HG02884 (cell line): Measurements from ENCODE around the gene NTM.
"Not testable (repeated sequence)": the region's sequence is repeated elsewhere in the genome, so short reads cannot be mapped to it uniquely, and the experiment has no call there.

Source experiments
- ATAC-seq: cut with Tn5 transposase; IDR thresholded peaks from one replicate; pipeline ENCODE4 v1.9.1; 2021; ENCODE audit warnings: mild to moderate bottlenecking, moderate library complexity; ENCODE audit not compliant: unreplicated experiment

Gene NTM

GRCh38 chr11:131418189-131418588, 47.8 kb downstream of the NTM start:
- no peak for ATAC-seq

- no peak for ATAC-seq
Observed at GRCh38 chr11:131421066-131421855, 50.8 kb downstream of the NTM start.

- no peak for ATAC-seq
Observed at GRCh38 chr11:131422029-131422428, 51.6 kb downstream of the NTM start.

GRCh38 chr11:131422496-131422895, 52.1 kb downstream of the NTM start:
- ATAC-seq, result no peak

- ATAC-seq, result no peak
Observed at GRCh38 chr11:131423688-131424087, 53.3 kb downstream of the NTM start.

- not testable (repeated sequence) for ATAC-seq
Observed at GRCh38 chr11:131424257-131424876, 54.0 kb downstream of the NTM start.

GRCh38 chr11:131425285-131425684, 54.9 kb downstream of the NTM start:
- ATAC-seq, result no peak

- ATAC-seq, result no peak
Observed at GRCh38 chr11:131428853-131429252, 58.4 kb downstream of the NTM start.

- no peak for ATAC-seq
Observed at GRCh38 chr11:131430473-131431208, 60.2 kb downstream of the NTM start.

GRCh38 chr11:131441051-131441810, 70.8 kb downstream of the NTM start:
- no peak for ATAC-seq

- no peak for ATAC-seq
Observed at GRCh38 chr11:131446590-131447275, 76.3 kb downstream of the NTM start.

- no peak for ATAC-seq
Observed at GRCh38 chr11:131447277-131447815, 76.9 kb downstream of the NTM start.

- ATAC-seq, result no peak
Observed at GRCh38 chr11:131447898-131448297, 77.5 kb downstream of the NTM start.

- no peak for ATAC-seq
Observed at GRCh38 chr11:131449036-131450019, 78.9 kb downstream of the NTM start.

GRCh38 chr11:131454490-131454889, 84.1 kb downstream of the NTM start:
- no peak for ATAC-seq

- no peak for ATAC-seq
Observed at GRCh38 chr11:131454989-131455388, 84.6 kb downstream of the NTM start.

GRCh38 chr11:131455843-131456704, 85.7 kb downstream of the NTM start:
- no peak for ATAC-seq

- ATAC-seq, result no peak
Observed at GRCh38 chr11:131457163-131457562, 86.7 kb downstream of the NTM start.
